GM19455 (cell line): ENCODE results near the gene CAMK2G.
"Not testable (repeated sequence)": the region's sequence is repeated elsewhere in the genome, so short reads cannot be mapped to it uniquely, and the experiment has no call there.

Experiments
- ATAC-seq: cut with Tn5 transposase; IDR thresholded peaks from one replicate; pipeline ENCODE4 v1.9.1; 2021; ENCODE audit not compliant: unreplicated experiment

The CAMK2G gene

GRCh38 chr10:73798927-73799560 is 75.3 kb downstream of the CAMK2G start:
- no peak for ATAC-seq

GRCh38 chr10:73798087-73798486 is 76.3 kb downstream of the CAMK2G start:
- ATAC-seq = no peak

GRCh38 chr10:73797324-73798025 is 76.9 kb downstream of the CAMK2G start:
- no peak for ATAC-seq

DNA sequence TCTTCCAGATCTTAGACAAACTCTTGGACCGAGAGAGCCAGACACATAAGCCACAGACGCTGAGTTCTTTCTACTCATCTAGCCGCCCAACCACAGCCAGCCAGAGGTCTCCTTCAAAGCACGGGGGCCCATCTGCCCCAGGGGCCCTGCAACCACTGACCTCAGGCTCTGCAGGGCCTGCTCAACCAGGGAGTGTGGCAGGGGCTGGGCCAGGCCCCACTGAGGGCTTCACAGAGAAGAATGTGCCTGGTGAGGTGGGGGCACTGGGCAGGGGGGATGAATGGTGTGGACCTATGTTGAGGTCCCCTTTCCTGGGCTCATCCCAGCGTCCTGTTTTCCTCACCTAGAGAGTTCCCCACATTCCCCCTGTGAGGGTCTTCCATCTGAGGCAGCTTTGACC is 77.6 kb downstream of the CAMK2G start:
- ATAC-seq = no peak

- ATAC-seq = not testable (repeated sequence)
Measured at GRCh38 chr10:73796035-73796434, 78.3 kb downstream of the CAMK2G start.

GRCh38 chr10:73795491-73795890 is 78.9 kb downstream of the CAMK2G start:
- ATAC-seq = not testable (repeated sequence)

GRCh38 chr10:73793456-73793855 is 80.9 kb downstream of the CAMK2G start:
- no peak for ATAC-seq

- ATAC-seq = no peak
Measured at GRCh38 chr10:73791871-73792400, 82.4 kb downstream of the CAMK2G start.

DNA sequence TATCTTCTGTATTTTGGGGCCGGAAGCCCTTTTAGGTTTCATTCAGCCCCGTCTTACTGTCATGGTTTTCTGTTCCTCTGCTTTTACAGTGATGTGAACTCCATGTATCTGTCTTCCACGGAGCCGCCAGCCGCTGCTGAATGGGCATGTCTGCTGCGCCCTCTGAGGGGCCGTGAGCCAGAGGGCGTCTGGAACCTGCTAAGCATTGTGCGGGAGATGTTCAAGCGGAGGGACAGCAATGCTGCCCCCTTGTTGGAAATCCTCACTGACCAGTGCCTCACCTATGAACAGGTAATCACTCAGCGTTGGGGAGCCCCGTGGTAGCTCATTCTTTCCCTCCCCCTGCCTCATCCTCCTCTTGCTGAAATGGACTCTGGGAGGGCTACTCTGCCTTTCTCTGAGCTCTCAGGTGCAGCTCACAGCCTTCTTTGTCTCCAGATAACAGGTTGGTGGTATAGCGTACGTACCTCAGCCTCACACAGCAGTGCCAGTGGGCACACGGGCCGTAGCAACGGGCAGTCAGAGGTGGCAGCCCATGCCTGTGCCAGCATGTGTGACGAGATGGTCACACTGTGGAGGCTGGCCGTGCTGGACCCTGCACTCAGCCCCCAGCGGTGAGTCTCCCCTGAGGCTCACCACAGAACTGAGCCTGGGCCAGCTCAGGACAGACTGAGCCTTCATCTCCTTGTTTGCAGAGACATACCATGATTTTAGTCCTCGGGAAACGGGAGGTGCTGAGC is 83.3 kb downstream of the CAMK2G start:
- ATAC-seq = no peak

DNA sequence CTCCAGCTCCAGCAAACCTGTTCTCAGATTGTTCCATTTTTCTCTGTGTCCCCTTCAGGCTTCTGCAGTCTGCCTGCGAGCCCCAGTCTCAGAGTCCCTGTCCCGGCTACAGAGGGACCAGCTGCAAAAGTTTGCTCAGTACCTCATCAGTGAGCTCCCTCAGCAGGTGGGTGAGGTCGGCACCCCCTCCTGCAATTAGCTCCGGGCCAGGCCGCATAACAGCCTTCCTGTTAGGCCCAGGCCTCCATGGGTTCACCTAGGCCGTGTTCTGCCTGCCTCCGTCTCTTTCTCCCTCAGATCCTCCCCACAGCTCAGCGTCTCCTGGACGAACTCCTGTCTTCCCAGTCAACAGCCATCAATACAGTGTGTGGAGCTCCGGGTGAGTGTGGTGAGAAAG is 84.7 kb downstream of the CAMK2G start:
- no peak for ATAC-seq

GRCh38 chr10:73788864-73789658 is 85.3 kb downstream of the CAMK2G start:
- no peak for ATAC-seq

GRCh38 chr10:73787031-73787800 is 87.1 kb downstream of the CAMK2G start:
- not testable (repeated sequence) for ATAC-seq

- ATAC-seq = no peak
Measured at GRCh38 chr10:73786512-73786885, 87.9 kb downstream of the CAMK2G start.

DNA sequence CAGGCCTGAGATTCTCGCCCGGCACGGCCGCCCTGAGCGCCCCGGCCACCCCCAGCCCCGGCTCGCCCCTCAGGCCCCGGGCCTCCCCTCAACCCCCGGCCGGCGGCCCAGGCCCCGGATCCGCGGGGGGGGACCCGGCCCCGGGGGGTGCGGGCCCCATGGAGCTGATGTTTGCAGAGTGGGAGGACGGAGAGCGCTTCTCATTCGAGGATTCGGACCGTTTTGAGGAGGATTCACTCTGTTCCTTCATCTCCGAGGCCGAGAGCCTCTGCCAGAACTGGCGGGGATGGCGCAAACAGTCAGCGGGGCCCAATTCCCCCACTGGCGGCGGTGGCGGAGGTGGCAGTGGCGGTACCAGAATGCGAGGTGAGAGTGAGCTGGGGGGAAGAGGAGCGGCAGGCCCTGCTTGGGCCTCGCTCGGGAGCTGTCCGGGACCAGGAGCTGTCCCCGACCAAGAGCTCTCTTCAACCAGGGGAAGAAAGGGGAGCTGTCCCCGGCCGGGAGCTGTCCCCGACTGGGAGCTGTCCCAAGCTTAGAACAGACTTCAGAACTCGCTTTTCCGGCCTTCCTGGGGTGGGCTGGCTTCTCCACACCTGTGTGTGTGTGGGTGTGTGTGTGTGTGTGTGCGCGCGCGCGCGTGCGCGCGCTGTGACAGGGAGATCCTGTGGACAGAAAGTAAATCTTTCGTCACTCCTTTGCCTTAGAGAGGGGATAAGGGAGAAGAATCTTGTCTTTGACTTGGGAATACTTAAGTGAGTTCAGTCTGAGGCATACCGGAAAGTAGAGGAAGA is 88.4 kb downstream of the CAMK2G start:
- peak; percentile 33 for ATAC-seq

DNA sequence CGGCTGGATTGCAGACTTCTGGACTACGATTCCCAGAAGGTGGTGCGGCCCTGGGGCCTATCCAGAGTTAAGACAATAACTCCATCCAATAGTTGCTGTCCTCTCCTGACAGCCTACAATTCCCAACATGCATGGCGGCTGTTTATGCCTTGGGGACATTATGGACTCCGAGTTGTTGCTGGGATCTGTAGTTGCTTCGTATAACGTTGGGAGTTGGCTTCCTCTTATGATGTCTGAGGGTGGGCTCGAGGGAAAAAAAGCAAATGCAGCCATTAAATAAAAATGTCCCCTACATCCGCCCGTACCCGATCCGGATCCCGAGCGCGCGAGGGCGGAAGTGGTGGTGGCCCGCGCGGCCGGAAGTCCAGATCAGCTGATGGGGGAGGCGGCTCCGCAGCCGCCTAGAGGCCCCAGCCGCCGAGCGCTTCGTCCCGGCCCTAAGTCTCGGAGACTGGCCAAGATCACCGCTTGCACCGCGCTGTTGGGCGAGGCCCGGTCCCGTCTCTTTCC is 89.1 kb downstream of the CAMK2G start, which contains the start of gene ZSWIM8:
ZSWIM8 (plus strand) TSS at position 396 of the 510 bp plus-strand sequence. CDS start 273 bp downstream, outside the sequence.
- ATAC-seq = peak; percentile 67

DNA sequence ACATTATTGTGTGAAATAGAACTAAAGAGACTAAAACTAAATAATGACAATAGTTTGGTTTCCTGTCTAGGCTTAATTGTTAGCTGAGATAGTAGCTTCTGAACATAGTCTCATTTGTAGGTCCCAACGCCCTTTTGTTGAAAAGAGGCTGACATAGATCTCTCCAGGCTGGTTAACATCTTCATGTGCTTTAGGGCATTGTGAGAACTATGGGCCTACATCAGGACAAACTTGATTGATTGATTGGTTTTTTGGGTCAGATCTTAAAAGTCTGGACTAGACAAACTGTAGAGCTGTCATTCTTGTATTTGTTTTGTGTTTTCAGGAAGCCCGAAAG is 91.6 kb downstream of the CAMK2G start:
- no peak for ATAC-seq

DNA sequence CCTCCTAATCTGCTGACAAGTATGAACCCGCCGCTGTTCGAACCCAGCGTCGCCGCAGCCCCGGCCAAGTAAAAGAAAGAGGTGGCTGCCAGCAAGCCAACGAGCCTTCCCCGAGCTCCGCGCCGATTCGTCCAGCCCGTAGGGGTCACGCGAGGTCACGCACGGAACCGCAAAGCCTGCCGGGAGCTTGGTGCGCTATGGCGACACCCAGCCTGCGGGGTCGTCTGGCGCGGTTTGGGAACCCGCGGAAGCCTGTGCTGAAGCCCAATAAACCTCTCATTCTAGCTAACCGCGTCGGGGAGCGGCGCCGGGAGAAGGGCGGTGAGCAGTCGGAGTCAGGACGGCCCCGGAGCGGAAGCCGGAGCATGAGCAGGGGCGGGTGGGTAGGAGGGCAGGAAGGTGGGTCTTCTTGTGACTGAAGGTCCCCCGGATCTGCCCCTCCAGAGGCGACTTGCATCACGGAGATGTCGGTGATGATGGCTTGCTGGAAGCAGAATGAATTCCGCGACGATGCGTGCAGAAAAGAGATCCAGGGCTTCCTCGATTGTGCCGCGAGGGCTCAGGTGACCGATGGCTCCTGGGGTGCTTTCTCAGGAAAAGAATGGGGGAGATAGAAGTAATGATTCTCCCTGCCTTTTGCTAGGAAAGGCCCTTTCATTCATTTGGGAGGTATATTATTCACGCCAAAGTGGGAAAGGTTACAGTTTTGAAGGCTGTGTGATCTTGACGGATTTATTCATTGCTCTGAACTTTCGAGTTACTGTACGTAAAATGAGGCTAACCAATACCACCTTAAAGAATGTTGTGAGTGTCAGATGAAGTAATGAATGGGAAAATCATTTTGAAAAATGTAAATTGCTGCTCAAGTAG is 92.2 kb downstream of the CAMK2G start, which contains the start of gene CHCHD1:
CHCHD1 (plus strand) TSS at position 170 of the 870 bp plus-strand sequence; CDS start at position 198, 28 bp downstream.
- peak; percentile 56 for ATAC-seq

- ATAC-seq = peak; percentile 4
Measured at GRCh38 chr10:73781548-73781878, 92.8 kb downstream of the CAMK2G start.
